Measurements from ENCODE around the gene GPR162. TPM values are rescaled to one million over a fixed set of nuclear protein-coding genes. Genes with fewer than 3 reads are reported as not detected.

Gene GPR162
- total RNA-seq, 1 experiment from 2014 or later, result not detected

DNA sequence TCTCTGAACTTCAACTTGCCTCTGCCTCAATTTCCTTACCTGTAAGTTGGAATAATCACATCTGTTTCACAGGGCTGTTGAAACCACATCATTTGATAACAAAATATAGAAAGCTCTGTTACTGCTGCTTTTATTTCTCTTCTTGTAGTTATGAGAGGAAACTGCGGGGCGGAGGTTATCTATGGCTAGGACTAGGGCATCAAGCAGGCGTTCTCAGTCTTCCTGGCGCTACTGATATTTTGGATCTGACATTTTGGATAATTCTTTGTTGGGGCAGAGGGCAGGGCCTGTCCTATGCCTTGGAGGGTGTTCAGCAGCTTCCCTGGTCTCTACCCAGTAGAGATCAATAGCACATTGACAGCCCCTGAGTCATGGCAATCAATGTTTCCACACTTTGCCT, 10.5 kb downstream of the GPR162 start:
- peaks cover 49% of the 10 kb centered on the region for H3K27me3 Mint-ChIP-seq (ENCODE audit: insufficient read depth, unreplicated experiment)
- ChIA-PET POLR2A (interaction anchor here (0.9 to 2.1 kb wide), 2 partner anchors 9 to 20 kb away, joined by 3 to 9 read pairs; partner anchors contain the start of genes CDCA3 and USP5), CTCF (interaction anchor here (0.6 to 8.7 kb wide), 3 partner anchors 11 to 101 kb away, joined by 3 to 74 read pairs (median 8); partner anchors contain the start of gene MLF2)

DNA sequence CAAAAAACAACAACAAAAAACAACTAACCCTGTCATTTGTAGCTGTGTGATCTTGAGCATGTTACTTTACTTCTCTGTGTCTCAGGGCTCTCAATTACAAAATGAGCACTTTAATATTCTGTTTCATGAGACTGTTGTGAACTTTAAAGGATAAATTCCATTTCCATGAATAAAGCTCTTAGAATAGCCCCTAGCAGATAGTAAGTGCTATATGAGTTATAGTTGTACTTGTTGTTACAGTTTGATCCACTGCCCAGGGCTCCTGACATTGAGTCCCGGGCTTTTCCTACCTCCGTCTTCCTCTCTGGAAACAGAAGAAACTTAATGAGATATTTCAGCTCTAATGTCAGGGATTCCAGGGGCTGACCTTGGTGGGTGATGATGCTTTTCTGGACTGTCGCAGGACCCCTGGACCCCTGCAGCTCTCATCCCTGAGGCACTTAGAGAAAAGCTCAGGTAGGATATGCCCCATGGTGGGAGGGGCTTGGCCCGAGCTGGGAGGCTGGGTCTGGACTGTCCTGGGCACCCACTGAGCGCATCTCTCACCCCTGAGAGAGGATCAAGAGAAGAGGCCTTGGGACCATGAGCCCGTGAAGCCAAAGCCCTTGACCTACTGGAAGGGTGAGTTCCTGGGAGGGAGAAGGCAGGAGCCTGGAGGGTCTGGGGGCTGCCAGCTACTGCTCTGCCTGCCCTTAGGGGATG, 11.7 kb downstream of the GPR162 start:
- CTCF ChIA-PET, result interaction anchor here (0.6 to 8.7 kb wide), 12 partner anchors 9 to 306 kb away, joined by 3 to 74 read pairs (median 4); partner anchors contain the start of genes MLF2 and PTMS
- BruUV-seq (replicated peaks), result no TSS peak
- no peak for DNase-seq (ENCODE audit: unreplicated experiment)
- intact Hi-C loops (cut with micrococcal nuclease), result no loop called here
- TF ChIP-seq CTCF (IDR thresholded peaks at IDR 0.05; ENCODE audit: unreplicated experiment), result no peak
- Mint-ChIP-seq H3K36me3 (ENCODE audit: insufficient read depth, unreplicated experiment) (no peaks in the 10 kb centered on the region), H3K9me3 (ENCODE audit: unreplicated experiment) (no peaks in the 10 kb centered on the region), H3K4me3 (ENCODE audit: unreplicated experiment) (no peak overlapping the region), H3K27ac (ENCODE audit: low read depth, unreplicated experiment) (no peak overlapping the region), H3K27me3 (ENCODE audit: insufficient read depth, unreplicated experiment) (peaks cover 37% of the 10 kb centered on the region), H3K4me1 (ENCODE audit: insufficient read depth, unreplicated experiment) (peaks cover 7% of the 10 kb centered on the region)
- POLR2A ChIA-PET, result interaction anchor here (0.8 to 4.0 kb wide), 4 partner anchors 19 to 97 kb away, joined by 3 to 23 read pairs (median 6); partner anchors contain the start of genes CDCA3, MLF2 and USP5

More for the DNA sequence above, 10.5 kb downstream of the GPR162 start:
- Mint-ChIP-seq H3K36me3 (ENCODE audit: insufficient read depth, unreplicated experiment) (no peaks in the 10 kb centered on the region), H3K27ac (ENCODE audit: low read depth, unreplicated experiment) (no peak overlapping the region), H3K9me3 (ENCODE audit: unreplicated experiment) (no peaks in the 10 kb centered on the region), H3K4me1 (ENCODE audit: insufficient read depth, unreplicated experiment) (peaks cover 19% of the 10 kb centered on the region), H3K4me3 (ENCODE audit: unreplicated experiment) (no peak overlapping the region)
- no peak for DNase-seq (ENCODE audit: unreplicated experiment)
- BruUV-seq (replicated peaks), result no TSS peak
- intact Hi-C loops (cut with micrococcal nuclease), result no loop called here
- TF ChIP-seq CTCF (IDR thresholded peaks at IDR 0.05; ENCODE audit: unreplicated experiment), result no peak

GRCh38 chr12:6834254-6834653, 12.6 kb downstream of the GPR162 start:
- DNase-seq (ENCODE audit: unreplicated experiment), result no peak
- CTCF ChIA-PET, result interaction anchor here (0.6 to 8.7 kb wide), 17 partner anchors 9 to 230 kb away, joined by 3 to 74 read pairs (median 4); partner anchors contain the start of genes MLF2, PTMS and USP5
- POLR2A ChIA-PET, result interaction anchor here (0.6 to 4.0 kb wide), 7 partner anchors 17 to 145 kb away, joined by 3 to 23 read pairs (median 4); partner anchors contain the start of genes CDCA3, MLF2, USP5 and ZNF384
- Mint-ChIP-seq H3K4me3 (ENCODE audit: unreplicated experiment) (no peak overlapping the region), H3K9me3 (ENCODE audit: unreplicated experiment) (no peaks in the 10 kb centered on the region), H3K36me3 (ENCODE audit: insufficient read depth, unreplicated experiment) (no peaks in the 10 kb centered on the region), H3K27ac (ENCODE audit: low read depth, unreplicated experiment) (no peak overlapping the region), H3K4me1 (ENCODE audit: insufficient read depth, unreplicated experiment) (peaks cover 2% of the 10 kb centered on the region), H3K27me3 (ENCODE audit: insufficient read depth, unreplicated experiment) (peaks cover 28% of the 10 kb centered on the region)
- TF ChIP-seq CTCF (IDR thresholded peaks at IDR 0.05; ENCODE audit: unreplicated experiment), result no peak
- intact Hi-C loops (cut with micrococcal nuclease), result no loop called here
- no TSS peak for BruUV-seq (replicated peaks)

GRCh38 chr12:6834873-6835272, 13.3 kb downstream of the GPR162 start:
- no peak overlapping the region for H3K27ac Mint-ChIP-seq (ENCODE audit: low read depth, unreplicated experiment)
- ChIA-PET CTCF (interaction anchor here (0.6 to 8.7 kb wide), 20 partner anchors 9 to 273 kb away, joined by 3 to 74 read pairs (median 4); partner anchors contain the start of genes MLF2 and PTMS), POLR2A (interaction anchor here (1.1 to 4.0 kb wide), 5 partner anchors 17 to 102 kb away, joined by 3 to 23 read pairs (median 4); partner anchors contain the start of genes CDCA3, MLF2 and USP5)
- no peak for DNase-seq (ENCODE audit: unreplicated experiment)
- H3K4me1 Mint-ChIP-seq (ENCODE audit: insufficient read depth, unreplicated experiment), result no peaks in the 10 kb centered on the region
- intact Hi-C loops (cut with micrococcal nuclease), result loop anchor here (1.0 kb wide), 1 partner anchor 82 kb away; the partner anchor contains the start of gene MLF2
- no peak overlapping the region for H3K4me3 Mint-ChIP-seq (ENCODE audit: unreplicated experiment)
- H3K36me3 Mint-ChIP-seq (ENCODE audit: insufficient read depth, unreplicated experiment), result no peaks in the 10 kb centered on the region
- TF ChIP-seq CTCF (IDR thresholded peaks at IDR 0.05; ENCODE audit: unreplicated experiment), result no peak
- H3K9me3 Mint-ChIP-seq (ENCODE audit: unreplicated experiment), result no peaks in the 10 kb centered on the region
- H3K27me3 Mint-ChIP-seq (ENCODE audit: insufficient read depth, unreplicated experiment), result peaks cover 21% of the 10 kb centered on the region
- no TSS peak for BruUV-seq (replicated peaks)
